Stimulated activated naive CD4-positive, alpha-beta T cell (primary cell): ENCODE data around the gene ATP11B.
A peak's percentile ranks its signal among the peaks of the same experiment; 100 is the strongest.

Experiments used
- DNase-seq, 6 experiments: peaks; one replicate each; lab custom pipeline; 2025; lab: John Stamatoyannopoulos, UW

ATP11B gene

GRCh38 chr3:182910936-182911781, 117.9 kb downstream of the ATP11B start:
- DNase-seq = no peak

GRCh38 chr3:182911782-182912111, 118.4 kb downstream of the ATP11B start:
- no peak for DNase-seq

DNA sequence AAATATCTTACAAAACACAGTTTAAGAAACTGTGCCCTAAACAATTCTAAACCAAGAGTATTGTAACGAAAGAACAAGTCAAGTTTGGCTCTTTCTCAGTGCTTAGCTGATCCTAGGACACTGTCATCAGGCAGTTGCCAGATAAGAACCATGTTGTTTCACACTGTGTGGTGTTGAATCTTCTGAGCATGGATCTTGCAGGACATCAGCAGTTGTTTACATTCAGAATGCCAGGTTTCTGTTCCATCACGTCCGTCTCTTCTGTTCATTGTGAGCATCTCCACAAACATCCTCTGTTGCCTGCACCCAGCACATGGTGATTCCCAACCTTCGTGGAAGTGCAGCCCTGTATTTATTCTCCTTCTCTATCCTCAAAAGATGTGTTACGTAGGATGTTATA, 119.2 kb downstream of the ATP11B start:
- DNase-seq = no peak

DNA sequence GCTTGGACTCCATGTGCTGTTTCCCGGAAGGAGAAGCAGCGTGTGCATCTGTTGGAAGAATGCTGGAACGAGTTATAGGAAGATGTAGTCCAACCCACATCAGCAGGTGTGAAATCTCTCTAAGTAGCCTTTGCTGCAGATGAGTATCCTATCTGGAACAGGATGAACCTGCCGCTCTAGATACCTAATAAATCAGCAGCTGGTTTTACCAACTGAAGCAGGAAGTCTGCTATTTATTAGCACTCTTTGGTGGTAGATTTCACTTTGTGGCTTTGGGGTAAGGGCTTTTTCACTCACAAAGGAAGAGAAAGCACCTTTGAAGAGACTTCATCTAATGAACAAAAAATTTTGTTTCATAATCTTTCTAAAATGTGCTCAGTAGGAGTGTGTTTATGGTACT, 120.6 kb downstream of the ATP11B start:
- DNase-seq = peak in 3 of 6 experiments; percentile 39 to 52 (median 40)

DNA sequence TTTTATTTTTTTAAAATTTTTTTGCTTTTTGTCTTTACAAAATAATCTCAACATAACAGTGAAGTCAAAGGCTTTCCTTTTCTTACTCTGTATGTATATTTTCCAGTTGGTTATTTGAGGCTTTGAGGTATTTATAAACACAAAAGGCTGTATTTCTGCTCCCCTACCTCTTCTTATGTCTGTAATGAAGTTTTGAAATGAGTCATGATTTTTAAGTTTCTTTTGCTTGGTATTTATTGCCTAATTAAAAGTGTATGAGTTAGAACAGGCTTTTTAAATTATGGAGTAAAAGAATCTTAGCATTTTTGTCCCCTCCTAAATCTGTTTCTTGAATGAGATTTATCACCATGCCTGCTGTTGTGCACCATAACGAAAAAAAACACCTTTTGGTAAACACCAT, 121.0 kb downstream of the ATP11B start:
- no peak for DNase-seq

DNA sequence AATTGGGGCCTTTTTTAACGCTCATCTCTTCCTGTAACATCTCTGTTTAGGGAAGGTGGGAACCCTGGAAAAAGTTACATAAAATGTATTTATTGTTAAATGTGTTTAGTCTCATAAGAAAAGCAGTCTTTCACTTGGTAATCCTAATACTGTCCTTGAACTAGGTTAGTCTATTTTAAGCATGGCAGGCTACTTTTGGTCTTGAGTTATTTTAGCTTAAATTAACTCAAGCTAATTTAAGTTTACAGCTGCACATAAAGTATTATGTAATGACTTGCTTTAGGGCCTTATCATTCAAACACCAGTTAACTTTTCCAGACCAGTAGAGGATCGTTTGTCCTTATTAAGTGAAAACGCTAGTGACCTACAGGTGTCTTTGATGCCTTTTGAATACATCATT, 123.8 kb downstream of the ATP11B start:
- DNase-seq = no peak

GRCh38 chr3:182919866-182920357, 126.6 kb downstream of the ATP11B start:
- no peak for DNase-seq

DNA sequence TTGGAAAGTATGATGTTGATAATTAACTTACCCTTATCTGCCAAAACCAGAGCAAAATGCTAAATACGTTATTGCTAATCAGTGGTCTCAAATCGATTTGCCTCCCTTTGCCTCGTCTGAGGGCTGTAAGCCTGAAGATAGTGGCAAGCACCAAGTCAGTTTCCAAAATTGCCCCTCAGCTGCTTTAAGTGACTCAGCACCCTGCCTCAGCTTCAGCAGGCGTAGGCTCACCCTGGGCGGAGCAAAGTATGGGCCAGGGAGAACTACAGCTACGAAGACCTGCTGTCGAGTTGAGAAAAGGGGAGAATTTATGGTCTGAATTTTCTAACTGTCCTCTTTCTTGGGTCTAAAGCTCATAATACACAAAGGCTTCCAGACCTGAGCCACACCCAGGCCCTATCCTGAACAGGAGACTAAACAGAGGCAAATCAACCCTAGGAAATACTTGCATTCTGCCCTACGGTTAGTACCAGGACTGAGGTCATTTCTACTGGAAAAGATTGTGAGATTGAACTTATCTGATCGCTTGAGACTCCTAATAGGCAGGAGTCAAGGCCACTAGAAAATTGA, 127.3 kb downstream of the ATP11B start:
- DNase-seq = no peak

DNA sequence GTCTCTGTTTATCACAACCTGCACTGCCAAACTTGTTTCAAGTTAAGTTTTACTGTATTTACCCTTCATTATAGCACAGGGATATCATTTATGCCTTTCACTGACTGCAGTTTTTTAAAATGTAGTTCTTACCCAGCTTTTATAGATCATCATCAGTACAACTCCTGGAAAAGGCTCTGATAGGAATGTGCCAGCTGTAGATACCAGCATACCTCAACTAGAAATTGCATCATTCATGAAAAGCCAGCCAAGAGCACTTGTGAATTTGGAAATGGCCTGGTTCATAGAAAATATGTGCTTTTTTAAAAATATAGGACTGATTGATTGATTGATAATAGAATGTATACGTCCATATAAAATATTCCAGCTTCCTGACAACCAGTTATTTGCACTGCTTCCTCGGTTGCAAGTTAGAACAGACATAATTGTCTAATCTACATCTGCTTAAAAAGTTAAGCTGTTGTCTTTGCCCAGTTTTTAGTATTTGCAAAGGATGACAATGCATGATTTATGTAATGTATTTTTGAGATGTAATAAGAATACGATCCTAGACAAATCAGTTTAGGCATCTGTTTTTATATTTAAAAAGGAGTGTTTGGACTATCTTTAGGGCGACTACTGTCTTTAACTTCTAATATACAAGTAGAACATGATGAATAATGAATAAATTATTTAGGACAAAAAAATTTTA, 128.5 kb downstream of the ATP11B start:
- DNase-seq = no peak

DNA sequence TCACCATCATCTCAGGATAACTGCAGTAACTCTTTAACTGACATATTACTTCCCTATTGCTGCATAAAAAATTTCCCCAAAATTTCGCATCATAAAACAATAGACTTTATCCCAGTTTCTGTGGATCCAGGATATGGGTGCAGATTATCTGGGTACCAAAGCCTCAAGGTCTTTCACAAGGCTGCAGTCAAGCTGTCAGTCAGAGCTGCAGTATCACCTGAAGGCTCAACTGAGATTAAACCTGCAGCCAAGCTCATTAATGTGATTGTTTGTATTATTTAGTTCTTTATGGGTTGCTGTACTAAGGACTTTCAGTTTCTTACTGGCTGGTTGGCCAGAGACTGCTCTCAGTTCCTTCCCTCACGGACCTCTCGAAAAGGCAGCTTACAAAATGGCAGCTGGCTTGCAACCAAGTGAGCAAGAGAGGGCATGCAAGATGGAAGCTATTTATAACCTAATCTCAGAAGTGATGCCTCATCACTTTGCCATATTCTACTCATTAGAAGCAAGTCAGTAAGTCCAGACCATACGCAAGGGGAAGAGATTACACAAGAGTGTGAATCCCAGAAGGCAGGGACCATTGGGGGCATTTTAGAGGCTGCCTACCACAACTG, 132.1 kb downstream of the ATP11B start:
- DNase-seq = no peak

- DNase-seq = no peak
Measured at GRCh38 chr3:182925944-182926337, 132.6 kb downstream of the ATP11B start.

- DNase-seq = no peak
Measured at GRCh38 chr3:182935803-182936202, 142.5 kb downstream of the ATP11B start.

GRCh38 chr3:182936239-182936917, 143.1 kb downstream of the ATP11B start:
- DNase-seq = no peak

DNA sequence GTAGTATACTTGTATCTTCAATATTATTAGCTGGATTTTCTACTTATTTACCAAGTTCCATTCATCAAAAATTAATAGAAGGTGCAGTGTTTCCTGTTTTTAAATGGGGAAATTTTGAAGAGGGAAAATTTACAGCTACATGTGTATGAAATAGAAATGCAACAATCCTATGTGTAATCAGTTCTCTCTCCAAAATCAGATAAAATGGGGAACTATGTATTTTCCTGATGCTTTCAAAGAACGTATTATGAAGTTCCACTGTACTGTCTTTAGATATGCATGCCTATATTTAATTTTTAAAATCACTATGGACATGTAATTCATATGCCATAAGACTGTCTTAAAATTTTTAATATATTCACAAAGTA, 143.6 kb downstream of the ATP11B start:
- no peak for DNase-seq

- DNase-seq = no peak
Measured at GRCh38 chr3:182937293-182938051, 144.2 kb downstream of the ATP11B start.

DNA sequence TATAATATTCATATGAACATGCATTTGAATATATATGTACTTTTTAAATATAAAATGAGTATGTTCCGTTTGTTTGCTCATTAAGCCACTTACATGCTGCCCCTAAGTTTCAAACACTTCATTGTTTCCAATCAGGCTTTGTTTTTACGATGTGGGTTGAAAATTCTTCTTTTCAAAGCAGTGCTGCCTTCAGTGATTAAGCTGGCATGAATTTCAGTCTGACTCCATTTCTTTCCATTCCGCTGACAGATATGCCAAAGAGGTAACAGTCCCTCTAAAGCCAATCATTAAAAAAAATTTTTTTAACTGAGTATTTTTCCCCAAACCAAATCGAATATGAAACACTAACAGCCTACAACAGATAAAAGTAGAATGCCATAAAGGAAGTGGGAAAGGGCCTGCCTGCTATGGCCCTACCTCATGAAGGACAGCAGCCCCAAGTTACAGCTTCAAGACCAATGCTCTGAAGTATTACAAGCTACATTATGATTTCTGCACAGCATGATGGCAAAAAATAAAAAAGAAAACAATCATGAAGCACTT, 147.0 kb downstream of the ATP11B start:
- no peak for DNase-seq

DNA sequence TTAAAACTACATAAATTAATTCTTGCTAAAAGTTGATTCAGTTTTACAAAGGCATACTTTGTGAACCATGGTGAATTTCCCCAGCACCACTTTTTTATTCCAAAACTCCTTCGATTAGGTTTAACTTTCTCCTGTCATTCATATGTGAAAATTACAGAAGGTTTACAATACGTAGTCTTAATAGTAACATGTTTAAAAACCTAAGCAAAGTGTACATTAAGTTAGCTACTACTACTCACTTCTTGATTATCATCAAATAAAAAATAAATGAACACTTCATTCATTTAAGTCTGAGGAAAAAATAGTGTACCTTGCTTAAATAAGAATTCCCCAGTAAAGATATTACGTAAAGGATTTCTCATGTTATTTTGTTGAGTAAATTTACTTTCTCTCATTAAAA, 148.4 kb downstream of the ATP11B start:
- DNase-seq = no peak

GRCh38 chr3:182947888-182948287, 154.6 kb downstream of the ATP11B start:
- DNase-seq = no peak

GRCh38 chr3:182948305-182948704, 155.0 kb downstream of the ATP11B start:
- no peak for DNase-seq

DNA sequence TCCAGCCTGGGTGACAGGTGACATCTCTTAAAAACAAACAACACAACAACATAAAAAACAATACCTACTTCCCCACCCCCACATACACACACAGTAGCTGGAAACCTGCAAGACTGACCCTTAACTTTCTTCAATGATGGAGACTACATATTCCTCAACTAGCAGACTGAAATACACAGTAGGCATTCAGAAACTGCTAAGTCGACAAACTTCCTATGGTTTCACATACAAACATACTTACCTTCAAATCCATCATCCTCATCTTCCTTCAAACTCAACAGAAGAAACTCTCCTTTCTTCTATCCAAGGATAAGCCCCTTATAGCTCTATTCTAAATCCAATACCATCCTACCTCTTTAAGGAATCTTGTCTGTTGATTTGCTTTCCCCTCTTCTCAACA, 156.4 kb downstream of the ATP11B start:
- no peak for DNase-seq
